BJ (cell line): ENCODE data around the gene PRLR. TPM values are rescaled to one million over a fixed set of nuclear protein-coding genes. Genes with fewer than 3 reads are reported as not detected.

Experiments used
- CTCF ChIA-PET: fragments of 350-600 bp; formaldehyde crosslinking; extraction: SDS; loops from one replicate; lab custom pipeline; 2021; ENCODE audit warnings: antibody characterized with exemption, inconsistent platforms; lab: Yijun Ruan, JAX
- POLR2A ChIA-PET: fragments of 300-600 bp; sonication (Branson Sonifier 250); formaldehyde crosslinking; extraction: SDS; loops from one replicate; lab custom pipeline; 2021; ENCODE audit warnings: antibody characterized with exemption; lab: Charles Lee
- DNase-seq: peaks from one replicate; pipeline ENCODE4 v3.0.0-alpha.2; 2011; ENCODE audit warnings: low read depth
- H3K27me3 ChIP-seq: 2 replicates; pipeline ENCODE4 v1.6.0; 2011; ENCODE audit warnings: low read length; ENCODE audit not compliant: control insufficient read depth, insufficient read depth
- H3K36me3 ChIP-seq: 2 replicates; pipeline ENCODE4 v1.5.1; 2011; ENCODE audit warnings: low read length; ENCODE audit not compliant: control insufficient read depth, insufficient read depth
- H3K4me3 ChIP-seq: 2 replicates; pipeline ENCODE4 v1.5.1; 2011; ENCODE audit warnings: low read depth, mild to moderate bottlenecking, control low read depth, low read length
- polyA plus RNA-seq: library from polyadenylated mRNA; depleted of rRNA; stranded (reverse); fragments of >200 nt; gene quantifications from 2 replicates; pipeline ENCODE4 v1.2.3, GENCODE V29; 2011
- TF ChIP-seq, protein P1 (sequence below): IDR thresholded peaks from 2 replicates; pipeline ENCODE4 v1.5.1; 2011; ENCODE audit warnings: low read depth, mild to moderate bottlenecking, control low read depth, inconsistent platforms, low read length, moderate library complexity; ENCODE audit not compliant: insufficient read depth

PRLR gene
- polyA plus RNA-seq, 1 experiment, result 0.34 TPM

DNA sequence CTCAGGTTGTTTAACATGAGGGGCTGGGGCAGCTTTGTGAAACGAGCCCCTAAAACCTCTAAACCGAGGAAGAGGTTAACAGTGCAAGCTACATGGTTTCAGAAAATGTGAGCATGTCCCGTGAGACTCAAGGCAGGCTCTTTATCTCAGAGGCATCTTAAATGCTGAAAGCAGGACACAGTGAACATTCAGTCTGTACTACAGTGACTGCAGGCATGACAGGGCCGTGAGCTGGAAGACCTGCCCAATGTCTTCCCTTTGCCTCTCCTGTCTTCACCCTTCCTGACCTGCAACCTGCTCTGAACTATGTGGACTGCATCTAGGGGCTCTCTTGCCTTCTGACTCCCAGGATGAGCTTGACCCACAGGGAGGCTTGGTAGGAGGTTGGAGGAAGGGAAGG is 58.3 kb downstream of the PRLR start:
- ChIA-PET CTCF (interaction anchor here (0.7 to 2.3 kb wide), 2 partner anchors 11 to 697 kb away, joined by 3 to 9 read pairs; no protein-coding TSS in a partner anchor), POLR2A (no interaction called here)
- Histone ChIP-seq H3K4me3 (no peak overlapping the region), H3K36me3 (no peaks in the 10 kb centered on the region), H3K27me3 (no peaks in the 10 kb centered on the region)
- TF ChIP-seq, protein P1, sequence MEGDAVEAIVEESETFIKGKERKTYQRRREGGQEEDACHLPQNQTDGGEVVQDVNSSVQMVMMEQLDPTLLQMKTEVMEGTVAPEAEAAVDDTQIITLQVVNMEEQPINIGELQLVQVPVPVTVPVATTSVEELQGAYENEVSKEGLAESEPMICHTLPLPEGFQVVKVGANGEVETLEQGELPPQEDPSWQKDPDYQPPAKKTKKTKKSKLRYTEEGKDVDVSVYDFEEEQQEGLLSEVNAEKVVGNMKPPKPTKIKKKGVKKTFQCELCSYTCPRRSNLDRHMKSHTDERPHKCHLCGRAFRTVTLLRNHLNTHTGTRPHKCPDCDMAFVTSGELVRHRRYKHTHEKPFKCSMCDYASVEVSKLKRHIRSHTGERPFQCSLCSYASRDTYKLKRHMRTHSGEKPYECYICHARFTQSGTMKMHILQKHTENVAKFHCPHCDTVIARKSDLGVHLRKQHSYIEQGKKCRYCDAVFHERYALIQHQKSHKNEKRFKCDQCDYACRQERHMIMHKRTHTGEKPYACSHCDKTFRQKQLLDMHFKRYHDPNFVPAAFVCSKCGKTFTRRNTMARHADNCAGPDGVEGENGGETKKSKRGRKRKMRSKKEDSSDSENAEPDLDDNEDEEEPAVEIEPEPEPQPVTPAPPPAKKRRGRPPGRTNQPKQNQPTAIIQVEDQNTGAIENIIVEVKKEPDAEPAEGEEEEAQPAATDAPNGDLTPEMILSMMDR, result no peak
- DNase-seq, result no peak

DNA sequence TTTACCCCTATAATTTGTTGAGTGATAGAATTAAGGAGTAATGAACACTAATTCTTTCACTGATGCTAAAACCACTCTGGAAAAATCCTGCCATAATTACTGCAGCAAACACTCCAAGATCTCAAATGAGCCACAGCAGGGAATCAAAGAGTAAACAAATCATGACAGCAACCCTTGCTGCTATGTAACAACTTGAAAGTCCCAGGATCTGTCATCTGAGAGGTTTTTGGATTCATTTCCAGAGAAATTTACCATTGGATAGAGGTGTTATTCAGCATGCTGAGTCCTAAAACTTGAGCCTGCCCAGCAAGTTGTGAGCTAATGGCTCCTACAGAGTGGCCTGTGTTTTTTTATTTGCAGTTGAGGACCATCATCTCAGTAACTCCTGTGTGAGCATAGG is 59.2 kb downstream of the PRLR start:
- H3K27me3 ChIP-seq, result no peaks in the 10 kb centered on the region
- H3K36me3 ChIP-seq, result no peaks in the 10 kb centered on the region
- CTCF ChIA-PET, result interaction anchor here (2.3 kb wide), 1 partner anchor 12 kb away, joined by 9 read pairs; no protein-coding TSS in a partner anchor
- POLR2A ChIA-PET, result no interaction called here
- TF ChIP-seq, protein P1, result no peak
- no peak for DNase-seq
- H3K4me3 ChIP-seq, result no peak overlapping the region

DNA sequence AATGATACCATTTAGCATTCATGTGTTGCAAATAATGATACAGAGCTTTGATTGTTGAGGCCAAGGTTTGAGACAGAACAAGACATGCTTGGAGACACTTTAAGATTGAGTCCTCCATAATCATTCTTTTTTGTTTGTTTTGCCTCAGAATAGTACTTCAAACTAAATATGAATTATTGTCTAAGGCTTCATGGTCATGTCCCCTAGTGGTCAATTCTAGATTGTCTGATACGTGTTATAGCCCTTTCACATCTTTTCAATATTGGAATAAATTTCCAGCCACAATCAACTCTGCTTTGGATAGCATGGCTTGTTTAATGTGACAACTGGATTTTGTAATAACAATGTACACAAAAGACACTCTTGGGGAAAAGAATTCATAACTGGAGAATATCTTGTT is 64.2 kb downstream of the PRLR start:
- no peak overlapping the region for H3K4me3 ChIP-seq
- TF ChIP-seq, protein P1, result no peak
- ChIA-PET CTCF (interaction anchor here (1.0 to 1.4 kb wide), 6 partner anchors 13 to 761 kb away, joined by 3 to 6 read pairs (median 3); no protein-coding TSS in a partner anchor), POLR2A (no interaction called here)
- no peaks in the 10 kb centered on the region for H3K36me3 ChIP-seq
- DNase-seq, result no peak
- no peaks in the 10 kb centered on the region for H3K27me3 ChIP-seq

DNA sequence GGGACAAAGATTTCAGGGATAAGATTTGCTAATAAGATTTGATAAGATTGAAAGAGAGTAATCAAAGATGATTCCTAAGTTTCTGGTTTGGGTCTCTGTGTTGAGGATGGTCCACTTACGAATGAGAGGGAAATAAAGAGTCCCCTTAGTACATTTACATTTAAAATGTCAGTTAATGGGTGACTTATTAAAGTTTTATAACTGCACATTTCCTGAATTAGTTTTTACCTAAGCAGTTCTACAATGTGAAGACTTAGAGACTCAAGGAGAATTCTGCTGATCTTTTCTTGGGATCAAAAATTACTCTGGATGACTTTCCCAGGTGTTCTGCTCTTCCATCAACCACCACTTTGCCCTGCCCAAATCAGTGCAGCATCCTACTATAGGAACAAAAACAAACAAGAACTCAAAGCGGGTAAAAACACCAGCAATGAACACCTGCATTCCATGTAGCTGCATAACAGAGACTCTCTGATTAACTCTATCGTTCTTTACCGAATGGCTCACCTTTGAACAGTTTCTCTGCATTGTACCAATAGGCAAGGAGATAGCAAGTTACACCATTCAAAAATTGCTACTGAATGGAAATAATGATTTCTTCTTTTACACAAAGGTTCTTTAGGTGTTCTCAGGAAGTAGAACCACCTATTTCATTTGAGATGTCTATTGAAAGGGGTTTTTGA is 65.3 kb downstream of the PRLR start:
- Histone ChIP-seq H3K27me3 (no peaks in the 10 kb centered on the region), H3K36me3 (no peaks in the 10 kb centered on the region), H3K4me3 (no peak overlapping the region)
- TF ChIP-seq, protein P1, result no peak
- no peak for DNase-seq
- POLR2A ChIA-PET, result no interaction called here
- CTCF ChIA-PET, result interaction anchor here (1.1 to 1.4 kb wide), 4 partner anchors 18 to 762 kb away, joined by 3 to 6 read pairs (median 3); no protein-coding TSS in a partner anchor

DNA sequence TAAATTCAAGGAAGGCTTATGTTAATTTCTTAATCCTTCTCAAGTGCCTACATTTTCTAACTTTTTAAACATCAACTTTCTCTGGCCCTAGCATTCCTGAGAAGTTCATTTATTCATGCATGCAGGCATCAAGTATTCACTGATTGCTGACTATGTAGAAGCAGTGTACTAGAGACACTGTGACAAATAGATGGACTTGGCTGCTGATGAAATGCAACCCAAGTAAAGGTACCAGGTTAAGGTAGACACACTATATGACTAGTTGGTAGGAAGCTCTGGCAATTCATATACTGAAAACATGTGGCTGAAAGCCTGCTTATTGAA is 66.6 kb downstream of the PRLR start:
- H3K4me3 ChIP-seq, result no peak overlapping the region
- CTCF ChIA-PET, result no interaction called here
- DNase-seq, result no peak
- H3K36me3 ChIP-seq, result no peaks in the 10 kb centered on the region
- POLR2A ChIA-PET, result no interaction called here
- H3K27me3 ChIP-seq, result no peaks in the 10 kb centered on the region
- TF ChIP-seq, protein P1, result no peak
